ENCODE measurements around the gene AIPL1.

DNA sequence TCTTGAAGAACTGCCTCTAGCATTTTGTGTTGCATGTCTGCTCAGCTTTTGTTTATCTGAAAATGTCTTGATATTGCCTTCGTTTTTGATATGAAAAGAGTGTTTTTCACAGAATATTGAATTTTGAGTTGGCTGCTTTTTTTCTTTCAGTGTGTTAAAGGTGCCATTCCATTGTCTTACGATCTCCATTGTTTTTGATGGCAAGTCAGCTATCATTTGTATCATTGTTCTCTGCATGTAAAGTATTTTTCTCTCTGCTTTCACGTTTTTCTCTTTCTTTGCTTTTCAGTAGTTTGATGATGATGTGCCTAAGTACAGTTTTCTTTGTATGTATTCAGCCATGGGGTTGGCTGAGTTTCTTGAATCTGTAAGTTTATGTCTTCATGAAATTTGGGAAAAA, 57.0 kb downstream of the AIPL1 start:
- TF ChIP-seq, protein P1, sequence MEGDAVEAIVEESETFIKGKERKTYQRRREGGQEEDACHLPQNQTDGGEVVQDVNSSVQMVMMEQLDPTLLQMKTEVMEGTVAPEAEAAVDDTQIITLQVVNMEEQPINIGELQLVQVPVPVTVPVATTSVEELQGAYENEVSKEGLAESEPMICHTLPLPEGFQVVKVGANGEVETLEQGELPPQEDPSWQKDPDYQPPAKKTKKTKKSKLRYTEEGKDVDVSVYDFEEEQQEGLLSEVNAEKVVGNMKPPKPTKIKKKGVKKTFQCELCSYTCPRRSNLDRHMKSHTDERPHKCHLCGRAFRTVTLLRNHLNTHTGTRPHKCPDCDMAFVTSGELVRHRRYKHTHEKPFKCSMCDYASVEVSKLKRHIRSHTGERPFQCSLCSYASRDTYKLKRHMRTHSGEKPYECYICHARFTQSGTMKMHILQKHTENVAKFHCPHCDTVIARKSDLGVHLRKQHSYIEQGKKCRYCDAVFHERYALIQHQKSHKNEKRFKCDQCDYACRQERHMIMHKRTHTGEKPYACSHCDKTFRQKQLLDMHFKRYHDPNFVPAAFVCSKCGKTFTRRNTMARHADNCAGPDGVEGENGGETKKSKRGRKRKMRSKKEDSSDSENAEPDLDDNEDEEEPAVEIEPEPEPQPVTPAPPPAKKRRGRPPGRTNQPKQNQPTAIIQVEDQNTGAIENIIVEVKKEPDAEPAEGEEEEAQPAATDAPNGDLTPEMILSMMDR (IDR thresholded peaks at IDR 0.05; ENCODE audit: low read length), result no peak
- TF ChIP-seq EZH2 (optimal IDR thresholded peaks at IDR 0.05; ENCODE audit: low read depth, low read length), result no peak
